KOPT-K1 (cell line): ENCODE measurements around the gene MTMR10.
A peak's percentile ranks its signal among the peaks of the same experiment; 100 is the strongest.

Source experiments
- H3K27ac ChIP-seq: fragments of 200-600 bp; sonication (generic); 2 replicates; pipeline ENCODE4 v1.5.1; 2016; ENCODE audit warnings: antibody characterized with exemption, mild to moderate bottlenecking, low read depth, low read length; ENCODE audit not compliant: poor library complexity, severe bottlenecking
- H3K36me3 ChIP-seq: fragments of 200-600 bp; sonication (generic); 2 replicates; pipeline ENCODE4 v1.5.1; 2017; ENCODE audit warnings: antibody characterized with exemption, mild to moderate bottlenecking, low read length, moderate library complexity; ENCODE audit not compliant: insufficient read depth
- H3K9me3 ChIP-seq: fragments of 200-600 bp; sonication (generic); 2 replicates; pipeline ENCODE4 v1.5.1; 2017; ENCODE audit warnings: antibody characterized with exemption, low read length, mild to moderate bottlenecking; ENCODE audit not compliant: insufficient read depth, poor library complexity, severe bottlenecking

MTMR10 gene

DNA sequence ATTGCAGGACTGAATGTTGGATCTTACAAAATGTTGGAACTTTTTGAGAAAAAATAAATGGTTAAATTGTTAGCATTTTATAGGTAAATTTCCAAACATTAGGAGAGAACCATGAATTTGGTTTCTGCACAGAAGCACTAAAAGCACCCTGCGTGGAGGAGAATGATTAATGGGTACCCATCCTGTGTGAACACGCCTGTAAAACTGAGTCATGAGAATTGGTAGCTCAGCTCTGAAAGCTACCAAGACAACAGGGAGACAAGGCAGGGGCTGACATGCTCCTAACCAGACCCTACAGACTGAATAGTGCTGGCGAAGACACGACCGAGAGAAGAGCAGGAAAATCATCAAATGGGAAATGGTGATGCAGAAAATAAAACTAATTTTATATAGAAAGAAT, 32.4 kb upstream of the MTMR10 start:
- H3K27ac ChIP-seq = no peak overlapping the region
- no peaks in the 10 kb centered on the region for H3K9me3 ChIP-seq
- no peaks in the 10 kb centered on the region for H3K36me3 ChIP-seq

DNA sequence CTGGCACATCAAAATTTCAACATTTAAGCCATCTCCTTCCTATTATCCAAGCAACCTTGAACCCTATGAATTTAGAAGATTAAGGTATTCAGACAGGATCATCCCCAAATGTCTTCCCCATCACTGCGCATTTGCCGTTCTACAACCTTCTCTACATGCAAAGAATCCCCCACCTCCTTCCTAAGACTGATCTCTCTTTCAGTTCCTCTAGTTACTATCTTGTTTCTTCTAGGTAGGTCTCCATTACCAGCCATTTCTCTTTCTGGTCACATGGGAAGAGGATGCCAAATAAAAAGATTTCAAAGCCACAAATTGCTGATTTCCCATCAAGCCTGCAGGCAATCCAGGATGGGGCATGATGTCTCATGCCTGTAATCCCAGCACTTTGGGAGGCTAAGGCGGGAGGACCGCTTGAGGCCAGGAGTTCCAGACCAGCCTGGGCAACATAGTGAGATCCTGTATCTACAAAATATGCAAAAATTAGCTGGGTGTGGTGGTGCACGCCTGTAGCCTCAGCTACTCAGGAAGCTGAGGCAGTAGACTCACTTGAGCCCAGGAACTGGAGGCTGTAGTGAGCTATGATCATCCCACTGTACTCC, 29.7 kb upstream of the MTMR10 start:
- no peaks in the 10 kb centered on the region for H3K9me3 ChIP-seq

DNA sequence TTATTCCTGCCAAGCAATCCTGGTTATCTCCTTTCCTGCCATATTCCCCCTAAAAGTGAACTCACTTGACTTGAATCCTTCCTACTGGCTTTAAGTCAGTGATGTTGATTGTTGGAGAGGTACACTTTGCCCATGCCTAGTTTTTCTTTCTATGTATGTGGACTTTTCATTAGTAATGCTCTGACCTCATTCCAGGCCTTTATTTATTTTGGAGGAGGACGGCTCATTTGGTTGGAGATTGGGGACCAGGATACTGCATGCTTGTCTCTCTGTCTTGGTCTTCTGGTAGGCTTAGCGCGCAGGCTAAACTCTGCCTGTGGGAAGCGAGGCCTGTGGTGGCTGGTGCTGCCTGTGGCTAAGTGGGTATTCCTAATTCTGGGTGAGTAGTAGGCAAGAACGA, 29.1 kb upstream of the MTMR10 start:
- H3K27ac ChIP-seq = no peak overlapping the region
- no peaks in the 10 kb centered on the region for H3K36me3 ChIP-seq
- no peaks in the 10 kb centered on the region for H3K9me3 ChIP-seq

More for the DNA sequence above, 29.7 kb upstream of the MTMR10 start:
- Histone ChIP-seq H3K36me3 (no peaks in the 10 kb centered on the region), H3K27ac (no peak overlapping the region)

DNA sequence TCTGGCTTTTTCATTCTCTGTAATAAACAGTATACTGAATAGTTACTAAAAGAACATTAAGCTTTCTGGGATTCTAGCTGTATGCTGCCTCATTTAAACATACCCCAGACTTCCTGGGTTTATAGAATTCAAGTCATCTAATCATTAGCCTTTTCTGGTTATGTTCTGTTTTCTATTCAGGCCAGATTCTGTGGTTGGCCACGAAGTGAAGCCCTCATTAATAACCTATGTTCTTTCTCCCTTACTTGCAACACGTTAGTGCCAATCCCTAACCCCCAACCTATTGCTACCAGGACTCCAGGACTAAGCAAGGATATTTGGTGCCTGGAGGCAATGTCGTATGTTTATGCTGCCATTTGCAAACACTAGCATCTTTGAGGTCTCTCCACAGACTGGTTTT, 28.6 kb upstream of the MTMR10 start:
- Histone ChIP-seq H3K36me3 (no peaks in the 10 kb centered on the region), H3K27ac (no peak overlapping the region), H3K9me3 (no peaks in the 10 kb centered on the region)

DNA sequence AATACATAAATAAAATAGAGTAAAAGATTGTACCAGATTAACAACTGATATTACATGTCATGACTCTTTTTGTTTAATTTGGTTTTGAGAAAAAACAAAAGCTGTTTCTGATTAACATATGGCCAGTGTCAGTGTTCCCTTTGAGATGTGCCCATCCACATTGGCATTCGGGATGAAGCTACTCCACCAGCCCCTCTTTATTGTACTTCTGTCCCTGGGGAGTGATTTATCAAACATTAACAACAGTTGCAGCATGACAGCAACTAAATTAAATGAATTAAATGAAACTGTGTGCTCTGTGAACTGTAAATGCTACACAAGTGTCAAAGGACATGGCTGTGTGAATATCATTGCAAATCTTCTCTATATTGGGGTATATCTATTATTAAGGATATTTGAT, 25.9 kb upstream of the MTMR10 start:
- H3K27ac ChIP-seq = no peak overlapping the region
- no peaks in the 10 kb centered on the region for H3K36me3 ChIP-seq
- peaks cover 7% of the 10 kb centered on the region for H3K9me3 ChIP-seq

DNA sequence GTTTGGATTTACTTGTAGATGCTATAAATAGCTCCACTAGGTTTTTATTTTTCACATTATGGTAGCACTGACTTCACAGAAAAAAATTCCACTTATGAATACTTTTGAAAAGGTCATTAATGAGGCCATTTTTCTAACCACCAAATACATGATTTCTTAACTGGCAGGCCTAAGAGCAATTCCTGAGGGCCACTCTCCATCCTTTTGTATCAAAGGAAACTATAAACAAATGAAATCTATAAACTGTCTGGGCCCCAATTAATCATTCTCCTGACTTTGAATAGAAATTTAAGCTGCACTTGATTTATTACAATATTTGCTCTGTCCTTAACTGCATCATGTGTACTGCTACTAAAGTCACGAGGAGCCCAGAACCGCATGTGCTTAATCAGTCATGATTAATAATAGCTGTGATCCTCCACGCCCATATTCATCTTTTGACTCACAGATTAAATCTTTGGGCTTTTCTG, 25.1 kb upstream of the MTMR10 start:
- H3K36me3 ChIP-seq = no peaks in the 10 kb centered on the region
- peaks cover 12% of the 10 kb centered on the region for H3K9me3 ChIP-seq
- no peak overlapping the region for H3K27ac ChIP-seq

DNA sequence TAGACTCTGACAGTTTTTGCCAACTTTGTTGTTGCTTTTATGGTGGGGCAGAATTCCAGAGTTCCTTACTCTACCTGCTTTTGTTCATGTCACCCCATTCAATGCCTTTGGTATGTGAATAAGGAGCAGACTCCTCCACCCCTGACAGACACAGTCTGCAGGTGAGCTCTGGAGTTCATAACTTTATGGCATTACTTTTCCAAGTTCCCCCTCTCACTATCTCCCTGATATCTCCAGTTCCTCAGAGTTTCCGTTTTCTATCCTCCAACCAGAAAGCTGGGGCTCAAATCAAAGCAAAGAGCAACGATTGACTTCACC, 23.1 kb upstream of the MTMR10 start:
- Histone ChIP-seq H3K36me3 (no peaks in the 10 kb centered on the region), H3K9me3 (peaks cover 12% of the 10 kb centered on the region), H3K27ac (peak overlapping the region; percentile 53)

DNA sequence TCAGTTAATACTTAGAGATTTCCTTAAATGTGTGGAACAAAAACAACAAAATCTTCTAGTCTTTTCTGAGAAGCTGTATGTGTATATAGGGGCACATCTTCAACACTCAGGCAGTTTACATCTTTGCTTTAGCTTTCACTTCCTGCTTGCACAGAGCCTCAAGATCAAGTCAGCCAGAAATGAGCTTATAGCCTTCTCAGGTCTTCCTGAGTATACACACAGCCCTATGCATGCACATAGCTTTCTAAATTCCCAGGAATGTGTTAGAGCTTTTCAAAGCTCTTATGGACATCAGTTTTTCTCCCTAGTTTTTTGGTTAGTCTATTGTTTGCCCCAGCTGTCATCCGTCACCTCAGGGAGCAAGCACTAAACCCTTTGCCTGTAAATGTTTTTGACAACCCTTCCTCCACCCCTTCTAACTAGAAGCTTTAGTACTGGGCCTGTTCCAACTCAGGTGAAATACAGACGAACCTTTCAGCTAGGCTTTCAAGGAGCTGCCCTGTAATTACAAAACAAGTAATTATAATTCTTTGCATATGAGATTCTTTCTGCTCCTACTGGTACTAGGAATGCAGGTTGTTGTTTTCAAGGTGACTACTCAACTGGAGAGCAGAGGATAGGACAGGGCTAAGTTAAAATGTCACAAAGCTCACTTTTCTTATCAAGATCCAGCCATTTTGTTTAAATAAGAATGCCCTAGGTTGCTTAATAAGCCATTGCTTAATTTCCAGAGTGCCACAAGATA, 22.6 kb upstream of the MTMR10 start:
- H3K9me3 ChIP-seq = peaks cover 12% of the 10 kb centered on the region
- H3K36me3 ChIP-seq = no peaks in the 10 kb centered on the region
- peak overlapping the region; percentile 53 for H3K27ac ChIP-seq

DNA sequence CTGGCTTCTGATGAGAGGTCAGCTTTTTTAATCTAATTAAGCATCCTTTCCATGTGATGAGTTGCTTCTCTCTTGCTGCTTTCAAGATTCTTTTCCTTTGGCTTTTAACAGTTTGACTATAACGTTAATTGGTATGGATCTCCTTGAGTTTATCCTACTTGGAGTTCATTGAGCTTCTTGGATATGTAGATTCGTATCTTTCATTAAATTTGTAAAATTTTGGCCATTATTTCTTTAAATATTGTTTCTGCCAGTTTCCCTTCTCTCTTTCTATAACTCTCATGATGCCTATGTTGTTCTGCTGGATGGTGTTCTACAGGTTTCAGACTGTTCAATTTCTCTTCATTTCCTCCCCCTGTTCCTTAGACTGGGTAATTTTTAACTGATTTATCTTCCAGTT, 21.0 kb upstream of the MTMR10 start:
- no peak overlapping the region for H3K27ac ChIP-seq
- peaks cover 12% of the 10 kb centered on the region for H3K9me3 ChIP-seq
- H3K36me3 ChIP-seq = no peaks in the 10 kb centered on the region

DNA sequence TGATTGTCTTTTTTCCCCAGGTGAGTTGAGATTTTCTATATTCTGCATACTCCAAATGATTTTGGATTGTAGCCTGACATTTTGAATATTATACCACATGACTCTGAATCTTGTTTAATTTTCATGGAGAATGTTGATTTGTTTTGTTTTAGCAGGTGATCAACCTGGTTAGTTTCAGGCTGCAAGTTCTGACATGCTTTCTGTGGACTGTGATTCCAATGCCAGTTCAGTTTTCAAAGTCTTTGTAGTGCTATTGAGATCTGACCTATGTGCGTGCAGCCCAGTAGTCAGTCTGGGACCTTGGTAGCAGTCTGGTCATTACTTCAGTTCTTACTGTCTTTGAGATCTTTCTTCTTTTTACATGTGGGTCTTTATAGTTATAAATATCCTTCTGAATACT, 18.6 kb upstream of the MTMR10 start:
- Histone ChIP-seq H3K27ac (no peak overlapping the region), H3K36me3 (no peaks in the 10 kb centered on the region), H3K9me3 (peaks cover 12% of the 10 kb centered on the region)

DNA sequence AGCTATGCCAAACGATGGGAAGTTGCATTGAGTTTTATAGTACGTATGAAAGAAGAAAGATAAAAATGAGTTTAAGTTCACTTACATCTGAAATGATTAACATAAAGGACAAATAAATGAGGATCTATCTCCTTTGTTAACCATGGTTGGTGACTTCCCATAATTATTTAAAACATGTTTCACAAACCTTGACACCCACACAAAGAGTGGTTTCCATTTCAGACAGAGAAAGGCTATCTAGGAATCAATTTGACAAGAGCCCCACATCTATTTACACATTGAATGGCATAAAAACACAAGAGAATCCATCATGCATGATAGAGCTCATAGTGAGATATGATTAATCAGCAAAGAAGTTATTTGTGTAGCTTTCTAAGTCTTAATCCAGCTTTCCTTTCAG, 14.2 kb upstream of the MTMR10 start:
- no peaks in the 10 kb centered on the region for H3K9me3 ChIP-seq
- no peak overlapping the region for H3K27ac ChIP-seq
- no peaks in the 10 kb centered on the region for H3K36me3 ChIP-seq

DNA sequence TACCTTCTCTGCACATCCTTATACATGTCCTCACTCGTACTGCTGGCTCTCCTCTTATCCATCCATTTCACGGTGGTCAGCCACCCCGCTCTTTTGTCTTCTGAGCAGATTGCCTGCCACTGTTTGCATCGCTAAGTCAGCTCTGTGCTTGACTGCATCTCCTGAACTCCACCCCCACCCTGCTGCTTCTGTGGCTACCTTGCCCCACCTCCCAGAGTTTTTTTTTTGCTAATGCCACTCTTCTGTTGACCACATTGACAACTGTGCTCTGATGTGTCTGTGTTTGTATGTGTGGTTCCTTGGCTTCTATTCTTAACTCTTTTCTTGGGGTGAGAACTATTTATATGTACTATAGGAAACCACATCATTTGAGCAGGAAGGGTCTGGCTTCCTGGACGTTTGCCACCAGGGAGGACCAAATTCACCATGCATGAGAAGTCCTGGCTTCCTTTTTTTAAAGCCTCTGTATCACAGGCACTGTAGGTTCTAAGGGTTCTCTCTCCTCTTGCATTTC, 12.8 kb upstream of the MTMR10 start:
- Histone ChIP-seq H3K9me3 (no peaks in the 10 kb centered on the region), H3K27ac (no peak overlapping the region)

DNA sequence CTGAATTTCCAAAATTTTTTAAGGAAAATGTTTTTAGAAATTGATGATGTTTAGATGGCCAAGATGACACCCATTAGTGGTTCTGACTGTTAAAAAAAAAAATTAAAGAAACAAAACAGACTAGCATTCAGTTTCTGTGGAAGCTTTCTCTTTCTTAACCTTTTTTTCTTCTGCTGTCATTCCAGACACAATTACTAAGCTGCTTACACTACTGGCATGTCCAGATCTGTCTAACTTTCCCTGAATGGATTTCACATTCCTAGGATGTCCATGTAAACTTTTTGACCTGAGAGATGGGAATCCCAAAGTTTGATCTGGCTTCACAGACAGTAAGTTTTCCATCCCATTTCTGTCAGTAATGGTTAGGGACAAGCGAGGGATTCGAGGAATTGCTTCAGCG, 10.3 kb upstream of the MTMR10 start:
- Histone ChIP-seq H3K9me3 (no peaks in the 10 kb centered on the region), H3K36me3 (no peaks in the 10 kb centered on the region), H3K27ac (no peak overlapping the region)

More for the DNA sequence above, 12.8 kb upstream of the MTMR10 start:
- no peaks in the 10 kb centered on the region for H3K36me3 ChIP-seq

DNA sequence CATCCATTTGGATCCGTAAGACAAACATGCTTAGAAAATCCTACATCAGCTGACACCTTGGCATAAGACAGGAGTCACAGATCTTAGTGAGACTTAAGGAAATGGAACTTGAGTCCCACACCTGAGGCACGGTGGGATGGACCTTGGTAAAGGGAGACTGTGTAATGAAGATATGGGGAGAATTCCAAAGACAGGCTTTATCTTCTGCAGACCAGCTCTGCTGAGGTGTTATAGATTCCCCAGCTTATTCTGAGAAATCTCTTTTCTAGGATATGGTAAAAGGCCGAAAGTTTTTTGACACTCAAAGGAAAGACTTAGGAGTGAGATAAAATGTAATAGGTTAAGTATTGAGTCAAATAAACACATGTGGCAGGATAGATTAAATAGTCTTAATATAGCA, 8.3 kb upstream of the MTMR10 start:
- Histone ChIP-seq H3K36me3 (no peaks in the 10 kb centered on the region), H3K27ac (no peak overlapping the region), H3K9me3 (no peaks in the 10 kb centered on the region)

DNA sequence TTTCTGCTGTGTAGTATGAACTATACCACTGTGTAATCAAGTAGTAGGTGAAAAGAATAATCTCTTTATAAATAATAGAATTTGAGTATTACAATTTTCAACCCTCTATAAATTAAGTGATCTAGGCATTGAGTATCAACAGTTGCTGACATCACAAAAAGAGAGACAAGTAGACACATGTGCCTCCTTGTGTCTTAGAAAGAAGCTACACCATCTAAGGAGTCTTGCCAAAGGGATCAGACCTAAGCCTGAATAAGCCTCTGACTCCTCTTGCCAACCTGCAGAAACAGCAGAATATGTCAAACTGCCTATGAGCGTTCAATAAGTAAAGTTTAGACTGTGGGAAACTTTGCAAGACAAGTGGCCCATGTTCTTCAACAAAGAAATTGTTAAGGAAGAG, 5.8 kb upstream of the MTMR10 start:
- H3K27ac ChIP-seq = no peak overlapping the region
- no peaks in the 10 kb centered on the region for H3K9me3 ChIP-seq
- H3K36me3 ChIP-seq = no peaks in the 10 kb centered on the region
